GM19455 (cell line): ENCODE measurements around the gene GALNTL6.
"Not testable (repeated sequence)": the region's sequence is repeated elsewhere in the genome, so short reads cannot be mapped to it uniquely, and the experiment has no call there.

Experiments
- ATAC-seq: cut with Tn5 transposase; IDR thresholded peaks from one replicate; pipeline ENCODE4 v1.9.1; 2021; ENCODE audit not compliant: unreplicated experiment

Gene GALNTL6

DNA sequence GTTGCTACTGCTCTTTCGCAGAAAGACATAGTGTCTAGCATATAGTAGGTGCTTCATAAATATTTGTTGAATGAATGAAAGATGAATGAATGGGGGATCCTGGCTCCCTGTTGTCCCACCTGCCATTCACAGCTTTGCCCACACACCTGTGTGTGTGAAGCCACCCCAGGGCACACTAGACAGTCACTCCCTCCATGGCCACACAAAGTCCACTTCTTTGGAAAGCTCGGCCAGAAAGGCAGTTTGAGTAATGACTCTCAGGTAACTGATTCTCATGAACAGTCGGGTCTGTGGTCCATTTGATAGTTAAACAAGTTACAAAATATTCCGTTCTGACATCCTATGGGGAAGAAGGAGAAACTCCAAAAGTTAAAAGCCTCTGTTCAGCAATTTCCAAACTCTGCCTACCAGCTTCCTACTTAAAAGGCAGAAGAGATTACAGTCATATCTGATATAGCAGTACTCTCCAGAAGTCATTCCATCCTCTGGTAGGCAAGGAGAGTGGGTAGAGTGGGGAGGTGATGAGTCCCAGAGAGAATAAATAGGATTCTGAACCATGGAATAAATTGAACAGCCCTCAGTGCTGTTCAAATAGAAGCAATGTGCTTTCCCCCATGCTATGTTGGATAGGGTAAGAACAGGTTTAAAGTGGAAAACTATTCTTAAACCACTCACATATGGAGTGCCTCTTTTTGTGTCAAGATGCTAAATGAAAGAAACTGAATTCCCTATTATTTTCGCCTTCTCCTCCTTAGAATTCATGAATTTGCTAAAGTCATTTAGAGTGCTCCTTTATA lies 1150.5 kb downstream of the GALNTL6 start:
- no peak for ATAC-seq

GRCh38 chr4:172970189-172970588 lies 1157.0 kb downstream of the GALNTL6 start:
- not testable (repeated sequence) for ATAC-seq

DNA sequence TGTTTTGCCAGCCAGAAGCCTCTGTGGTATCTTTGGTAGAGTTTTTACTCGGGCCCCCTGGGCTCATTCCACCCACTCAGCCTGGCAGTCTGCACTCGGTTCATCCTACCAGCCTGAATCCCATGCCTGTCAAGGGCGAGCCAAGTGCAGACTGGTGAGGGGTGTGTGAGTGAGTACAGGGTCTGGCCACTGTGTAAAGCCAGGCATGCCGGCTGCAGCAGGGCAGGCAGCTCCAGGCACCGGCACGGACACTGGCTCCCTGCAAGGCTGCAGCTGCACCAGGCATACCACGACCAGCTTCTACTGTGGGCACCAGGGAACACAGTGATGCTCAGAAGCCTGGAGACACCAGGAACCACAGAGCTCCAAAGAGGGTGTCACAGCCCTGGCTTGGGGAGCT lies 1161.4 kb downstream of the GALNTL6 start:
- ATAC-seq = no peak

- no peak for ATAC-seq
These were observed 1162.5 kb downstream of the GALNTL6 start for GRCh38 chr4:172975651-172976229.

GRCh38 chr4:172977491-172978041 lies 1164.4 kb downstream of the GALNTL6 start:
- ATAC-seq = not testable (repeated sequence)

DNA sequence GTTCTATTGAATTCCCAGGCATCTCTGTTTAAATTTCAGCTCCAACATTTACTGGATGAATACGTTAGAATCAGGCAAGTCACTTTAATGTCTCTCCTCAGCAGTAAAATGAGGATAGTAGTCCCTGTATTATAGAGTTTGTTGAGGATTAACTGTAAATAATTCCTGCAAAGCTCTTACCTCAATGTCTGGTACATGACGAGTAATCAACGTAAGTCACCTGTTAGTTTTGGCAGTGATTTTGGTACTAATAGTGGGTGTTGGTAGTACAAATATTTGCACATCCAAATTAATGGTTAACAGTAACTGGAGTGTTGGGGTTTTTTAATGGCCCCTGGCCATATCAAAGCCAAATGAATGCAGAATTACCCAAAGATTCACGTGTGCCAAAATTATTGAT lies 1165.6 kb downstream of the GALNTL6 start:
- ATAC-seq = no peak

GRCh38 chr4:172979332-172979731 lies 1166.1 kb downstream of the GALNTL6 start:
- ATAC-seq = no peak

DNA sequence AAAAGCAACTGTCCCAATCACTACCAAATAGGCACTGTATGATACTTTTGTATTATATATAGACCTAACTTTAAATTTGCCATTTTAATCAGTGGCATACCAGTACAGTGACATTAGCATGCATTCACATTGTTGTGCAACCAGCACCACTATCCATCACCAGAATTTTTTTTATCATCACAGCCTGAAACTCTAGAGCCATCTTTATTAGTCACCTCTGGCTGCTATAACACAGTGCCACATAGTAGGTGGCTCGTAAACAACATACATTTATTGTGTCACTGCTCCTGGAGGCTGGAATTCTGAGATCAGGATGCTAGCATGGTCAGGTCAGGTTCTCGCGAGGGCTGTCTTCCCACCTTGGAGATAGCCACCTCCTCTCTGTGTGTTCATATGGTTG lies 1167.0 kb downstream of the GALNTL6 start:
- ATAC-seq = no peak

DNA sequence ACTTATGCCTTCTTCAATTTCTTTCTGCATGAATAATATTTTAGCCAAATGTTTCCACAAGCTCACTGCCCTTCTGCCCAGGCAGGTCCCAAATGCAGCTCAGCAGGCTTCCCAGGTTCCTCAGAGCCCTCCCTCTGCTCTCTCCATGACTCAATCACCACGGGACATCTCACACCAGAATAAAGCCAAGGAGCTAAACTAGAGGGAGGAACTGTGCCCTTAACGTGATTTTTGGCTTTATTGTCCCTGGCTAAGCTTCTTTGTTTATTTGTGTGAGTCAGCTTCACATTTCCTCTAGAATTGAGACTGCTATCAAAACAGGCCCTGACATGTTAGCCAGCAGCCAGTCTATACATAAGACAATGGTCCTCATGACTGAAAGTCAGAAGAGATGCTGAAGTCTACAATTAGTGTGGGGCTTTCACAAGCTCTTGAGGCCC lies 1169.0 kb downstream of the GALNTL6 start:
- no peak for ATAC-seq

DNA sequence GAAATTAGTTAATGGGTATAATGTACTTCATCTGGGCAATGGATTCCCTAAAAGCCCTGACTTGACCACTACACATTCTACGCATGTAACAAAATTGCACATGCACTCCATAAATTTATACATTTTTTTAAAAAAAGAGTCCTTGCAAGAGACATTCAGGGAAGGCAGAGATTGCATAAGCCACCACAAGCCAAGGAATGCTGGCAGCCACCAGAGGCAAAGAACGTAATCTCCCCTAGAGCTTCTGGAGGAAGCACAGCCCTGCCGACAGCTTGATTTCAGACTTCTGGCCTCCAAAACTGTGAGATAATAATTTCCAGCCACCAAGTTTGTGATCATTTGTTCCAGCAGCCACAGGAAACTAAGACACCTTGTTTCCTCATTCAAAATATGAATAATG lies 1169.8 kb downstream of the GALNTL6 start:
- no peak for ATAC-seq

DNA sequence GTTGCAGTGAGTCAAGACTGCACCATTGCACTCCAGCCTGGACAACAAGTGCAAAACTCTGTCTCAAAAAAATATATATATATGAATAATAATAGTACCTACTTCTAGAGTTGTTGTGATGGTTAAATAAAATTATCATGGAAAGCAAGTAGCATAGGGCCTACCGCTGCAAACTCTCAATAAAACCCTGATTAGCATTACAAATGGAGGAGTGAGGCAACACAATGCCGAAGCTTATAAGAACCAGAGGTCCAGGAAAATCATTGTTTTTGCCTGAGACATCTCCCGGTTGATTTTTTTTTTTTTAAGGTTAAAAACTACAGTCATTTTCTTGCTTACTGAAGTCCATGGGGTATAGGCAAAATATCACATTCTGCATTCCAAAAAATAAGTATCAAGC lies 1170.4 kb downstream of the GALNTL6 start:
- ATAC-seq = no peak

GRCh38 chr4:172985552-172985951 lies 1172.3 kb downstream of the GALNTL6 start:
- ATAC-seq = no peak

DNA sequence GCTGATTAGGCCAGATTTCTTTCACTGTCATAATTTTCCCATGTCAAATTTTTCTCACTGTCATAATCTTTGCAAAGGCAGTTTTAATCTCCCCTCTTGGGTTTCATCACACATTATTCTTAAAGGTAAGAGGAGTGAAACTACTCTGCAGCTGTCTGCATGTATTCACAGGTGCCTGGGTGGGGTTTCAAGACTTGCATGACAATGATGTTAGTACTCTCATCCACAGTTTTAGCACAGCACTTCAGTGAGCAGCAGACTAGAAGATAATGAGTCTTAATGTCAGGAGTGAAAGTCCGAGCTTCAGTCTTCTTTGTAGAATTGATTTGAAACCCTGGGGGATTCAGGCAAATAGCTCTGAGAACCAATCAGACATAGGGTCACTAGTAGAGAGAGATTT lies 1172.9 kb downstream of the GALNTL6 start:
- ATAC-seq = peak; percentile 86

DNA sequence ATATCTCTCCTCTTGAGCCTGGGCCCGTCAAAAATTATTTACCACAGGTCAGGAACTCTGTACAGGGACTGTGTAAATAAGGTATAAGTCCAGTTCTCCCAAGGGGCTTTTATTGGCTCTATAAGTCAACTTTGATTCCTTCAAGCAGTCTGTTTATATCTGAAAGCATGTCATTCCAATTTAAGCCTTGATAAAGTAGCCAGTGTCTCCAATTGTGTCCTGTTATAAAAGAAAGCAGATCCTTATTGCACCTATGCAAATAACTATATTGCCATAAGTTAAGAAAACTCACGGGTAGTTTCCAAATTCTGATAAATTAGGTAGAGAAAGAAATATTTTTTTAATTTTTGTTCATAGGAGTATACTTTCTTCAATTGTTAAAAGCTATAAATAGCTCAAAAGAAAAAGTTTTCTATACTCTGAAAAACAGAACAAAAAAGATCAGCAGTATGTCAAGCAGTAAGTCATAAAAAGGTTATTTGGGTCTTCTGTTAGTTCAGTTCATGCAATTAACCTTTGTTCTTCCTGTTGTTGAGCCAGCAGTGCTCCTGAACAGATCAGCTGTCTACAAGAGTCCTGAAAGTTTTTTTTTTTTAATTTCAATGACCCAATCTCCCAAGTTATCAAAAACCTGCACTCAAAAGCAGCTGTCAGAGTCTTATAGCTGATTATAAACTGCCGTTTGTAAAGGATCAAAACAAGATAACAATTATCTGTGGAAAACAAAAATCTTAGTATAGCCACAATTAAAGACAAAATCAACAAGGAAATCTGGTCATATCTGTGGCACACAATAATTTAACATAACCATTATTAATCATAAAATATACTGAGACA lies 1177.0 kb downstream of the GALNTL6 start:
- ATAC-seq = no peak

GRCh38 chr4:172992648-172993378 lies 1179.6 kb downstream of the GALNTL6 start:
- ATAC-seq = no peak

DNA sequence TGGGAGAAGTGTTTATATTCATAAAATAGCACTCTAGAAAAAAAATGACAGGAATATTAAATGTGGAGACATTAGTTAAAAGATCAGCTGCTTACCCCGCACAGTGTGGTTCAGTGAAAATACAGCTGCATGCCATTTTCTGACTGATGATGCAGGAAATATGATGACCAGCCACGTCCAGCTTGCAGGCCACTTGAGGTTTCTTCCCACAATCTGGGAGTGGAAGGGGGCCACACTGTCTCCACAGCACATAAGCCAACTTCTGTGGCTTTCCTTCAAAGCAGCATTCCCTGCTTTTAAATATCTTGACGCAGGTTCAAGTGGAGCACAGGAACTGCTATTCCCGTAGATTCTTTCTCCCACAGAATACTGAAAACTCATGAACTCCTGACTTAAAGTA lies 1182.0 kb downstream of the GALNTL6 start:
- ATAC-seq = no peak

DNA sequence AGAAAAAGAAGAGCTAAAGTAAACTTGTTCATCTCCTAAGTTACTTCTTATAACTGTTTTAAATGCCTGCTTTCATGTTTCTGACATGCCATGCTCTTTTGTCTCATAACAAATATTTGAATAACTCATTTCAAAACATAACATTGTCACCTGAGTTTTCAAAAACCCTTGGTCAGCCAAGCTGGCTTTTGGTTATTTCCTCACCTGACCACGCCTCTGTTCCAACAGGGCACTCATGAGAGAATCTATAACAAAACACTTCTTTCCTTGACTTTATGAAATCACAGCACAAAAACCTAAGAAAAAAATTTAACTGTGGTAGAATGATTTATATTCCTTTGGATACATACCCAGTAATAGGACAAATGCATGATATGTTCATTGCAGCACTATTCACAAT lies 1182.5 kb downstream of the GALNTL6 start:
- ATAC-seq = no peak

- no peak for ATAC-seq
These were observed 1183.5 kb downstream of the GALNTL6 start for GRCh38 chr4:172996571-172997216.

- ATAC-seq = no peak
These were observed 1184.0 kb downstream of the GALNTL6 start for GRCh38 chr4:172997217-172997609.

- ATAC-seq = no peak
These were observed 1184.7 kb downstream of the GALNTL6 start for GRCh38 chr4:172997856-172998255.
